Activated T-helper 1 cell treated with Interleukin-2 at 50 U/mL for 16 hours (primary cell): ENCODE data around the gene DGCR8.

ENCODE experiments used
- DNase-seq: peaks from one replicate; pipeline ENCODE4 v3.0.0-alpha.2; 2020; ENCODE audit warnings: low read depth

DGCR8 gene

DNA sequence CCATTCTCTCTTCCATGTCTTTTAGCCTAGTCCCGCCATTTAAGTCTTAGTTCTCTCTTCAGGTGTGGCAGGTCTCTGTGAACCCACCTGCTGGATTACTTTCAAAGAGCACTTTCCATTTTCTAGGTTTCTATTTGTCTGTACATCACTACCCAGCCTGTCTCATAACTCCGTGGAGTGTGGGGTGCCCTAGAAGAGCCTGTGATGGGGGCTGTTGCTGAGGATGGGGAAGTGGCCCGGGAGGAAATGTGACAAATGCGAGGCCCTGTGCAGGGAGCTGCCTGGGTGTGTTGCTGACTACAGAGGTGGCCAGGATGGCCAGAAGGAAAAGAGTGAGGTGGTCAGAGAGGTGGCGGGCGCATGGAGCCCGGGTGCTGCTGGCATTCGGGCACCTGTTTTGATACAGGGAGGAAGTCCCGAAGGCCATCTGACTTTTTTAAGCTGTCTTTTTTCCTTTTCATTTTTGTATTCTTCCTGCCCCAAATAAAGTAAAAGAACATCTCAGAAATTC is 10.7 kb downstream of the DGCR8 start:
- DNase-seq, result no peak

DNA sequence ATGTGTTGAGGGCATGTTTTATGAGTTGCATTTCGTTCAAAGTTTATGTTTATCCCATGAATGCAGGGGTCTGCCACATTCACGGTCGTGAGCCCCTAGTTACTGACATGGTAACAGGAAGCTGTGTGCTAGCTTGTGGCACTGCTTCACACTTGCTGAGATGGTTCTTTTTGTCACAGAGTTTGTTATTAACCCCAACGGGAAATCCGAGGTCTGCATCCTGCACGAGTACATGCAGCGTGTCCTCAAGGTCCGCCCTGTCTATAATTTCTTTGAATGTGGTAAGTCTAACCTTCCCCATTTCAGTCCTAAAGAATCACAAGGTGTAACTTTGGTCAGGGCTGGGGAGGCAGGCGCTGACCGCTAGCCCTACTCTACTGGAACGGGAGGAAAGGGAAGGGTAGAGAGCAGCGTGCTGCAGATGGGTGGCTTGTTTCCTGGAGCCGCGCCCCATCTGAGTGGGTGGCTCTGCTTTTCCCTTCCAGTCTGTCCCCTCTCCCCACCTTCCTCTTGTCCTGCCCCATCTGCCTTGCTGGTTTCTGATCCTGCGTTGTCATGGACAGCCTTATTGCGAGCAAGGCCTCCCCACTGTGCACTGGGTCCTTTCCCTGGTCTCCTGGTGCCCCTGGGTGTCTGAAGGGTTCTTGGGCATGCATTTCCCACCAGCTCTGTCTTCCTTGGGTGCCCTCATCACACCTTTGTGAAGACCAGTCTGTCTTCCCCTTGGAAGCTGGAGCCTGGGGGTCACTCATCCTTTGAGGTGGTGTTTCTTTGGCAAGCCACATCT is 11.8 kb downstream of the DGCR8 start:
- DNase-seq, result no peak

DNA sequence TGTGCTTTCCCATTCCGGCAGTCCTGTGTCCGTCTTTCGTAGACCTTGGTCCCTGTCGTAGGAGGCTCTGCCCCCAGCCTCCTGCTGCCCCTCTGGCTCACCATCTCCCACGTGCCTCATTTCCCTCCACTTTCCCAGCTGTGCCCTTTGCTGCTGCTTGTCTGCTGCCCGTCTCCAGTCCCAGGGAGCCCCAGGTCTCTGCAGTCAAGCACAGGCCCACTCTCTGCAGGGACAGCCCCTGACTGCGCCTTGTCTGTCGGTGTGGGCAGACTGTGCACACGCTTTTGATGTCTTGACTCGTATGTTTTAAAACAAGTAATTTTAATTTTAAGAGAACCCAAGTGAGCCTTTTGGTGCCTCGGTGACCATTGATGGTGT is 12.4 kb downstream of the DGCR8 start:
- DNase-seq, result no peak

DNA sequence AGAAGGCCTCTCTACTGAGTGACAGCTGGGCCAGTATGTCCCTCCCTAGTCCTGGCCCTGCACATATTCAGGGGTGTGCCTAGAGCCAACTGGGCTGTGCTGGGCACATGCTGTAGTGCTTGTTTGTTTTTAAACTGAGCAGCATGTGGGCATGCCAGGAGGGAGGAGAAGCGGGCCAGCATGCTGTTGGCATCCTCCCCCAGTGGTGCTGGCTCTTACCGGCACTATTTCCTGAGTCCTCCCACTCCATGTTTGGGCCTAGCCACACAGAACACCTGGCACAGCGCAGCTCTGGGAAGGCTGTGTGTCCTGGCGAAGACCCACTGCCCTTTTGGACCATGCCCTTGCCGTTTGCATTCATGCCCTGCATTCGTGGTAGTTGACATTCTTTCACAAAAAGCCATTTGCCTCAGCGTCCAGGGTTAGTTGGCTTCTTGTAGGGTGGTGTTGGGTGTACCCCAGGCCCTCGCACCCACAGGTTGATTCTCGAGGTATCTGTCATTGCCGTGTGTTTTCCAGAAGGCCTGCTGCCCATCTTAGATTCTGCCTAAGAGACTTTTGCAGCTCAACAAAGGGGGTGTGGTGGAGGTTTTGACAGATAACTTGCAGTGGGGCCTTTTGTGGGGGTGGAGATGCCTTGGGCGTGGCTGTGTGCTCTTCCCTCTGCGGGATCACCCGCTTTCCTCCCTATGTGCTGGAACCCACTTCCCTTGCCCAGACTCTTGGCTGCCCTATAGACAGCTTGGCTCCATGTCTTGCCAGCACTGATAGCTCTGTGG is 13.6 kb downstream of the DGCR8 start:
- no peak for DNase-seq

DNA sequence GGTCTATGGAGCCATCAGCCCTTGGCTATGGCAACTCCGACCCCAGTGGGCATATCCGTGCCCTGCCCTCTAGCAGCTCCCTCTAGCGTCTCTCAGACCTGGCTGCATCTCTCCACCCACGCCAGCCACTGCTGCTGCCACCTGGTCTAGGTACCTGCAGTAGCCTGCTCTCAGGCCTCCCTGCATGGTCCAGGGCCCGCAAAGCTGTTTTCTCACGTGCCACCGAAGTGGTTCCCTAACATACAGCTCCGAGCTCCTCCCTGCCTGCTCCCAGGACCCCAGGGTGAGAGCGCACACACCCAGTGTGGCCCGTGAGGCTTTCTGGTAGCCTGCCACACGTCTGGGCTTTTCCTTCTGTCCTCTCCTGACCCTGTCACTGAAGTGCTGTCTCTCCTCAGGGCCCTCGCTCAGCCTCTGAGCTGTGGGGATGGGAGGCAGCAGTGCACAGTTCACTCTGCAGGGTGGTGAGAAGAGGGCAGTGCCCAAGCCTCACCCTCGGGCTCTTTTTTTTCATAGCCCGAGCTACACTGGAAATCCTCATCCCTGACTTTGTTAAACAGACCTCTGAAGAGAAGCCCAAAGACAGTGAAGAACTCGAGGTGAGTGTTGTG is 14.3 kb downstream of the DGCR8 start:
- DNase-seq, result no peak

DNA sequence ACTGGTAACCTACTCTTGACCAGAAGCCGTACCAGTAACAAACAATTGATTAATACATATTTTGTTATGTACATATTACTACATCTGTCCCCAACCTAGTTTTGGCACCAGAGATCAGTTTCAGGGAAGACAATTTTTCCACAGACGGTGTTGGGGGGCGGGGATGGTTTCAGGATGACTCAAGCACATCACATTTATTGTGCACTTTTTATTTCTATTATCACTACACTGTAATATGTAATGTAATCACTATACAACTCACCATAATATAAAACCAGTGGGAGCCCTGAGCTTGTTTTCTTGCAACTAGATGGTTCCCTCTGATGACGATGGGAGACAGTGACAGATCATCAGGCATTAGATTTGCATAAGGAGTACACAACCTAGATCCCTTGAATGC is 15.5 kb downstream of the DGCR8 start:
- no peak for DNase-seq

DNA sequence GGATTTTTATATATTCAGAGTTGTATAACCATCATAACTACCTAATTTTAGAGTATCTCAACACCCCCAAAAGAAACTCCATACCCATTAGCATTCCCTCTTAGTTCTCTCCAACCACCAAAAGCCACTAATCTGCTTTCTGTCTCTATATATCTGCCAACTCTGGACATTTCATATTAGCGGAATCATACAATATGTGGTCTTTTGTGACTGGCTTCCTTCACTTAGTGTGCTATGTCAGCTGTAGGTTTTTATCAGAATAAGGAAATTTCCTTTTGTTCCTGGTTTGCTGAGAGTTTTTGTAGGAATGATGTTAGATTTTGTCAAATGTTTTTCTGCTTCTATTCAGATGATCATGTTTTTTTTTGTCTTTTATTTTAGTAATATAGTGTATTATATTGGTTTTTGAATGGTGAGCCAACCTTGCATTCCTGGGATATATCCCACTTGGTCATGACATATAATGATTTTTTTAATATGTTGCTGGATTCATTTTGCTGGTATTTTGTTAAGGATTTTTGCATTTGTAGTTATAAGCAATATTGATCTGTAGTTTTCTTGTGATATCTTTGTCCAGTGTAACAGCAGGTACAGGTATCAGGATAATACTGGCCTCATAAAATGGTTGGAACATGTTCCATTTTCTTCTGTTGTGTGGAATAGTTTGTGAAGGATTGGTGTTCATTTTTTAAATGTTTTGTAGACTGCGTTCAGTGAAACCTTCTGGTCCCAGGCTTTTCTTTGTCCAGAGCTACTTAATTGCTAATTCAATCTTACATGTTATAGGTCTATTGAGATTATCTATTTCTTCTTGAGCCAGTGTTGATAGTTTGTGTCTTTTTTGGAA is 16.8 kb downstream of the DGCR8 start:
- DNase-seq, result no peak

DNA sequence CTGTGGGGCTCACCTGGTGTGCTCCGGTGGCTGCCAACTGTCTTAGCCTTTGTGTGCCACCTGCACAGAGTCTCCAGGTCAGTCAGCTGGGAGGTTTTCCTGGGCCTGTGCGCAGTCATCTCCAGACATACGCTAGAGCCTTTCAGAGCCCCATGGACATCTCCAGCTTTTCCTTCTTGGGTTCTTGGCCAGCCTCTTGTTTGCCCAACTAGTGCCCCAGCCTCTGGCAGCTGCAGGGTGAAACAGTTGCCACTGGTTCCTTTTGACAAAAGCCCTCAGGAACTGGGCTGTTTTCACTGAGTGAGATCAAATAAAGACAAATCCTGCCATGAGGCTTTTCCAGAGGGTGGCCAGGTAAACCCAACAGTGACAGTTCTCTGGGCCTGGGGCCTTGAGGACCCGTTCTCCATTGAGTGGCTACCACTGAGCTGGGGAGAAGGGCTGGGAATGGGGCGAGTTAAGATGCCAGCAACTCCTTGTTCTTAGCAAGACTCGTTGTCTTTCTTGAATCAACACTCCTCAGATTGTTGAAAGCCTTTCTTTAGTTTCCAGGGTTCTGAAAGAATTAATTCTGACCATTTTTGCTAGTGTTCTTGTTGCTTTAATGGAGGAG is 19.2 kb downstream of the DGCR8 start:
- no peak for DNase-seq

DNA sequence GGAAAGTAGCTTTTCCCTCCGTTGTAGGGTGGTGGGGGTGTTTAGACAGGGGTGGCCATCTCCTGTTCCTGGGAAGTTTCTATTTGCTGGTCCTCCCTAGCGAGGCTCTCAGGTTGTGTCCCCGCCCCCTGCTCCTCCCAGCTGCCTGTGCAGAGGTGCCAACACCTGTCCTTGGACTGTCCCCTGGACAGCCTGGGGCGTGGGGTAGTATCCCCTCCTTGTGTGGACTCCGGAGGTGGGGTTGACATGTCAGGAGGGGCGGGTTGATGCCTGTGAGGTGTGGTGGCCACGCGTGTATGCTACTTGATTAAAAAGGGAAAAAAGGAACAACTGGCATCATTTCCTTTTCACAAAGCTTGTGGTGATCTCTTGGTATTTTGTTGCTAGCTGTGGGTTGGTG is 21.6 kb downstream of the DGCR8 start:
- DNase-seq, result no peak

DNA sequence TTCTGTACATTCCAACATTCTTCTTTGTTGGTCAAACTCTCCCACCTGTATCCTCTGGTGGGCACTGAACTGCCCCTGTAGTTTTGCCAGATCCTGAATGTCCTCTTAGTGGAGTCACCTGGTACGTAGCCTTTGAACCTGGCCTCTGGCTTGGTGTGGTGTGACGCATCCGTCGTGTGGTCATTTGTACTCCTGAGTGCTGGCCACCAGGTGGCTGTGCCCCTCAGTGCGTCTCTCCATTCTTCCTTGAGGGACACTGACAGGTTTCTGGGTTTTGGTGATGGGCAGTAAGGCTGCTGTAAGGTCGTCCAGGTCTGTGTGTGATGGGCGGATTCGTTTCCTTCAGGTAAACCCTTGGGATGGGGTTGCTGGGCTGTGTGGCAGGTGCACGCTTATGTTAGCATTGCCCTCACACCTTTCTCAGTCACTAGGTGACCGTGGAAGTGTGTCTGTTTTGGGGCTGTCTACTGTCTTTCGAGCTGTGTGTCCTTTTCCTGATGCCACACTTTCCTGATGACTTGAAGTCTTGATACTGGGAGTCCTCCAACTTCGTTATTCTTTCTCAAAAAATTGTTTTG is 22.3 kb downstream of the DGCR8 start:
- DNase-seq, result no peak

DNA sequence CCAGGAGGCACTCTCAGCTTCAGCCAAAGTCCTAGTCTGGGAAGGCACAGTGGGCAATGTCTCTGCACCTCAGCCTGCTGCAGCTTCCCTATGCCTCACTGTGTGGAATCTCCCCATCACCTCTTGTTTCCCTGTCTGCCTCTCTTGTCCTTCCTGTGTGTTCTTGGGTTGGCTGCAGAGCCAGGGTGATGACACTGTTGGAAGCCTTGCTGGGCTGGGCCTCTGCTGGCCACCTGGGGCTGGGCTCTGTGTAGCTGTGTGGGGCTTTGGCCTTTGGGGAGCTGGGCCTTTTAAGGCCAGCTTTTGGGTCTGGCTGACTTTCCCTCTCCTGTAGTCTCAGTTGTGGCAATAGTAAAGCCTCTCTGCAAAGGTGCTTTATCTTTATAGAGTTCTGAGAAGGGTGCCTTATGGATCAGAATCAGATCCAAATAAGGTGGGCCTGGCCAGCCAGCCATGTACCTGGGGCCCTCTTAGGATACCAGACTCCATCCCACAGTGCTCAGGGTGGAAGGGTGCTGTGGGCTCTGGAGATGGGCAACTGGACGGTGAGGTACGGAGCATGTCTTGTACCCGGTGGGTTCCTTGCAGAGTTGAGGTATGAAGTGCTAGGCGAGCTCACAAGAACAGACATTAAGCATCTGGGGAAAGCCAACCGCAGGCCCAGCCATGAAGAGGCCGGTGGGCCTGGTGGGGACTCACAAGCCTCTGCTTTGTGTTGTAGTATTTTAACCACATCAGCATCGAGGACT is 25.6 kb downstream of the DGCR8 start:
- DNase-seq, result no peak

DNA sequence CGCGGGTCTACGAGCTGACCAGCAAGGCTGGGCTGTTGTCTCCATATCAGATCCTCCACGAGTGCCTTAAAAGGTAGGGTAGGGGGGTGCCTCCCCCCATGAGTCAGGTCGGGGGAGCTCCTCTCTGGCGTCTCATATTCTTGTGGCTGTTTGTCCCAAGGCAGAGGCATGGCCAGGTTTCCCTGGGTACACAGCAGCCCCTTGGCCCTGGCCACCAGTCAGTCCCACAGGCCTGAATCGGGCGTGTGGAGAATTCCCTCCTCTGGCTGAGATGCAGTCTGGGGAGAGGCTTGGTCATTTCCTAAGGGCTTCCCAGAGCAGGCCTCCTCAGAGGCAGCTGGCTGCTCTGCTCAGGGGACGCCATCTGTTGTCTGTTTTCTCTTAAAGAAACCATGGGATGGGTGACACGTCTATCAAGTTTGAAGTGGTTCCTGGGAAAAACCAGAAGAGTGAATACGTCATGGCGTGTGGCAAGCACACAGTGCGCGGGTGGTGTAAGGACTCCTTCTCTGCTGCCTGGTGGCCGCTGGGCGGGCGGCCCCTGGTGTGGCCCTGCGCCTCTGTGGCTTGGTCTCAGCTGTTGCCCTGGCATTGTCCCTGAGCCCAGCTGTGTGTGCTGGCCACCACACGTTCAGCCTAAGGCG is 26.3 kb downstream of the DGCR8 start:
- DNase-seq, result no peak

DNA sequence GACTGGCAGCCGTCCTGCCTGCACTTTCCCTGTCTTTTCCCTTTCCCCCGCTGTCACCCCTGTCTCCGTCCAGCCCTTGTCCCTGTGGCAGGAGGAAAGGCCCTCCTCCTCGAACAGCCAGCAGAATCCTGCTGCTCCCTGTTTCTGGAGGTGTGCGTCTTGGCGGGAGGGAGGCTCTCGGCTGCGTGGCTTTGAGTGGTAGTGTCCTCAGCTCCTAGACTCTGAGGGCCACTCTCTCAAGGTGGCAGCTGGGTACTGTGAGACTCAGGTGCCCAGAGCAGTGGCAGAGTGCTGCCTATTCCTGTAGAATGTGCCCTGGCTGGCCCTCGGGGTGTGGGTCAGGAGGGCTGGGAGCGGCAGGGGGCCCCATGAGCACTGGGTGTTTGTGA is 26.8 kb downstream of the DGCR8 start:
- no peak for DNase-seq

DNA sequence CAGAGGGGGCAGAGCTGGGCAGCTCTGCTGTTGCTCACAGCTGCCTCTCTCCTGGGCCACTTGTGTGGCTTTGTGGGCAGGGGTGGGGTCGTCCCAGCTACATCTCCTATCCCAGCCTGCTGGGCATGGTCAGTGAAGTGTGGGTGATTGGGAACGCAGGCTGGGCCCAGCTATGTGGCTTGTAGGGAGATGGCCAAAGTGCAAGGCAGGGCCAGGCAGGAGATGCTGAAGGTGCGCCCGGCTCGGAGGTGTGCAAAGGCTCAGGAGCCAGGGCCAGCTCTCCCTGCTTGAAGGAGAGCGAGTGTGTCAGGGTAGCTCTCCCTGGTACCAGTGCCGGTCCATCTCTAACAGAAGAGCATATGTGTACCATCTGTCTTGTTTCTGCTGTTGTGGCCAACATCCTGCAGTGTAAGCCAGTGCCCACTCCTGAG is 27.4 kb downstream of the DGCR8 start:
- no peak for DNase-seq

DNA sequence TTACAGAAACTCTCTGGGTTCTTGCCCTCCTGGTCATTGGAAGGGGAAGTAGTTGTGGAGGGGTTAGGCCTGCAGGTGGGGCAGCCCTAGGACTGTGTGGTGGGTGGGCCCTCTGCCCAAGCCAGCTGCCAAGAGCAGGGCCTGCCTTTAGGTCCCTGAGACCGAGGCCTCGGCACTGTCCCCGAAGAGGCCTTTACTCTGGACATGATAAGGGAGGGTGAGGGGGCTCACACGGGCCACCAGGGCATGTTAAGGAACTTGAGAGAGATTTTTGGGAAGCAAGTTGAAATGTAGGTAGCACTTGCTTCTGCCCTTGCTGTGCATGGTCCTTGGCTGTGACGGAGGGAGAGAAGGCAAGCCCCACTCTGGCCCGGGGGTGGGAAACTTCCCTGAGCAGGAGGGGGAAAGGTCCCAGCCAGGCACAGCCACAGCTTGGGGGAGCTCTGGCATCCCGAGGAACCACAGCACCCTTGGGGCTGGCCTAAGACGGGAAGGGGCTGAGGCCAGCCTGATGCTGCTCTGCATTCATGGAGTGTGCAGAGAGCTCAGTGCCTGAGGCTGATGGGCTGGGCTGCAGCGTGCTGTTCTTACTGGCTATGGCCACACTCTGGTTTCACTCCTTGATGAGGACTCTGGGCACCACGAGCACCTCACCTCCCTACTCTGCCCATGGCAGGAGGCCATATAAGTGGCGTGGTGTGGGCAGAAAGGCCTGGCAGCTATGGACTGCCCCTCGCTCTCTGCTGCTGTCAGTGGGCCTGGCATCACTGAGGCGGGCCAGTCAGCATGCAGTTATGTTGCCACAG is 28.1 kb downstream of the DGCR8 start:
- DNase-seq, result no peak

DNA sequence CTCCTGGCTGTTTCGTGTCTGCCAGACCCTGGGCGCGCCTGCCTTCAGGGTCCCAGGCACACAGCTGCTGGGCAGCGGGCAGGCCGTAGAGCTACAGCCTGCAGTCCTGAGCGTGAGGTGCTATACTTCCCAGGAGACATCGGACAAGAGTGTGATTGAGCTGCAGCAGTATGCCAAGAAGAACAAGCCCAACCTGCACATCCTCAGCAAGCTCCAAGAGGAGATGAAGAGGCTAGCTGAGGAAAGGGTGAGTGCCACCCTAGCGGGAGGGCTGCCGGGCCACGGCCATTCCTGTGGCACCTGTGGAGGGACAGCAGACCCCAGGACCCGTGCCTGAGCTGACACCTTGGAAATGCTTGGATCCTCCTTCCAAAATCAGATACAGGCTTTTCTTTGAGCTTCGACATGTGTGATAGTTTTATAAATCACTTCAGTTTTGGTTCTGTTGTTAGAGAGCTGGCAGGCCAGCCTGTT is 28.8 kb downstream of the DGCR8 start:
- DNase-seq, result no peak

DNA sequence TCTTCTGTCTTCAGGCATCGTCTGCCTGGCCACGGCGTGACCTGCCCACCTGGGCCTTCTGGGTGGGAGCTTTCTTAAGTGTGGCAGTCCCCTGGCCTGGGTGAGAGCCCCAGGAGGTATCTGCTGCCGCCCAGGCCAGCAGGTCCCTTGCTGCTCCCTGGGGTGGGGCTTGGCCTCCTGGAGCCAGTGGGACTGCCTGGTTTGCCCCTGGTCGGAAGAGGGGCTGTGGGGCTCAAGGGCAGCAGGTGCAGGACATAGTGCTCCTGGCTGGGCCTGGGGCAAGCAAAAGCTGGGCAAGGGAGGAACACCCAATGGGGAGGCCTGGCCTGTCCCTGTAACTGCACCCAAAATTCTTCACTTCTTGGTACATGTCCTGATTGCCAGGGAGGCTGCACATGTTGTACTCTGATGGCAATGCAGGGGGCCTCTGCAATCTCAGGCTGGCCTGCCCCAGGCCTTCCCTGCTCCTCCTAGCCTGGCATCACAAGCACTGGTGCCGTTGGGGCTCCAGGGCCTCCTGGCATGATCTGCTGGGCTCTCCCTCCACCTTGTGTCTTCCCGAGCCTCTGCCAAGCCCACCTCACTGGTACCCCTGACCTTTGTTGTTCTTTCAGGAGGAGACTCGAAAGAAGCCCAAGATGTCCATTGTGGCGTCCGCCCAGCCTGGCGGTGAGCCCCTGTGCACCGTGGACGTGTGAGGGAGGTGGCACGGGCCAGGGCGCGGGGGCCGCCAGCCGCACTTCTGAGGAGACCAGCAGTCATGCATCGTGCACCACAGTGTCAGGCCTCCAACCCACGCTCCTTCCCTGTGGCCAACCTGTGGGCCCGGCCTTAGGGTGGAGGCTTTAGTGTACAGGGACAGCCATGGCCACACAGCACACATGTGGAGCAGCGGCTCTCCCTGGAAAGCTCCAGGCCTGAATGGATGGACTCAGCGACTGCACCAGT is 29.6 kb downstream of the DGCR8 start:
- DNase-seq, result no peak
